ENCODE results near the gene ERC2.

ERC2 gene

GRCh38 chr3:55543181-55543614 is 925.1 kb downstream of the ERC2 start:
- Histone ChIP-seq H3K27ac (no peak overlapping the region), H2AFZ (no peak overlapping the region), H3K79me2 (no peaks in the 10 kb centered on the region), H3K27me3 (ENCODE audit: control insufficient read depth, insufficient read depth, low read length) (no peaks in the 10 kb centered on the region), H3K9ac (no peak overlapping the region), H3K9me3 (ENCODE audit: control insufficient read depth, low read length) (no peaks in the 10 kb centered on the region), H3K4me2 (ENCODE audit: low read length) (no peak overlapping the region), H3K4me1 (no peaks in the 10 kb centered on the region), H3K36me3 (ENCODE audit: control insufficient read depth, insufficient read depth, low read length) (no peaks in the 10 kb centered on the region), H3K4me3 (ENCODE audit: low read depth, low read length) (no peak overlapping the region)
- TF ChIP-seq CTCF (IDR thresholded peaks at IDR 0.05): no peak

GRCh38 chr3:55541456-55541855 is 926.8 kb downstream of the ERC2 start:
- Histone ChIP-seq H3K27ac (no peak overlapping the region), H3K4me3 (ENCODE audit: low read depth, low read length) (no peak overlapping the region), H3K9me3 (ENCODE audit: control insufficient read depth, low read length) (no peaks in the 10 kb centered on the region), H3K27me3 (ENCODE audit: control insufficient read depth, insufficient read depth, low read length) (no peaks in the 10 kb centered on the region), H3K36me3 (ENCODE audit: control insufficient read depth, insufficient read depth, low read length) (no peaks in the 10 kb centered on the region), H3K4me1 (no peaks in the 10 kb centered on the region), H3K79me2 (no peaks in the 10 kb centered on the region), H2AFZ (no peak overlapping the region), H3K9ac (no peak overlapping the region), H3K4me2 (ENCODE audit: low read length) (no peak overlapping the region)
- no peak for TF ChIP-seq CTCF (IDR thresholded peaks at IDR 0.05)

- Histone ChIP-seq H3K4me1 (no peaks in the 10 kb centered on the region), H3K9ac (no peak overlapping the region), H3K27me3 (ENCODE audit: control insufficient read depth, insufficient read depth, low read length) (no peaks in the 10 kb centered on the region), H3K4me2 (ENCODE audit: low read length) (no peak overlapping the region), H3K9me3 (ENCODE audit: control insufficient read depth, low read length) (no peaks in the 10 kb centered on the region), H3K4me3 (ENCODE audit: low read depth, low read length) (no peak overlapping the region), H3K79me2 (no peaks in the 10 kb centered on the region), H3K36me3 (ENCODE audit: control insufficient read depth, insufficient read depth, low read length) (no peaks in the 10 kb centered on the region), H2AFZ (no peak overlapping the region), H3K27ac (no peak overlapping the region)
- no peak for TF ChIP-seq CTCF (IDR thresholded peaks at IDR 0.05)
These were observed 927.3 kb downstream of the ERC2 start for GRCh38 chr3:55541016-55541415.

GRCh38 chr3:55540579-55540978 is 927.7 kb downstream of the ERC2 start:
- Histone ChIP-seq H2AFZ (no peak overlapping the region), H3K27me3 (ENCODE audit: control insufficient read depth, insufficient read depth, low read length) (no peaks in the 10 kb centered on the region), H3K36me3 (ENCODE audit: control insufficient read depth, insufficient read depth, low read length) (no peaks in the 10 kb centered on the region), H3K9me3 (ENCODE audit: control insufficient read depth, low read length) (no peaks in the 10 kb centered on the region), H3K4me1 (no peaks in the 10 kb centered on the region), H3K9ac (no peak overlapping the region), H3K4me3 (ENCODE audit: low read depth, low read length) (no peak overlapping the region), H3K27ac (no peak overlapping the region), H3K79me2 (no peaks in the 10 kb centered on the region), H3K4me2 (ENCODE audit: low read length) (no peak overlapping the region)
- TF ChIP-seq CTCF (IDR thresholded peaks at IDR 0.05): no peak

GRCh38 chr3:55538158-55538557 is 930.1 kb downstream of the ERC2 start:
- TF ChIP-seq CTCF (IDR thresholded peaks at IDR 0.05): no peak
- H3K4me3 ChIP-seq (ENCODE audit: low read depth, low read length): no peak overlapping the region
- H3K4me2 ChIP-seq (ENCODE audit: low read length): no peak overlapping the region
- H3K9me3 ChIP-seq (ENCODE audit: control insufficient read depth, low read length): no peaks in the 10 kb centered on the region
- no peak overlapping the region for H2AFZ ChIP-seq
- H3K79me2 ChIP-seq: no peaks in the 10 kb centered on the region
- H3K4me1 ChIP-seq: no peaks in the 10 kb centered on the region
- no peaks in the 10 kb centered on the region for H3K36me3 ChIP-seq (ENCODE audit: control insufficient read depth, insufficient read depth, low read length)
- H3K9ac ChIP-seq: no peak overlapping the region
- no peaks in the 10 kb centered on the region for H3K27me3 ChIP-seq (ENCODE audit: control insufficient read depth, insufficient read depth, low read length)
- no peak overlapping the region for H3K27ac ChIP-seq
